GM10847 (cell line): ENCODE data around the gene MRAS.

ENCODE experiments used
- POLR2A ChIP-seq: IDR thresholded peaks from 2 replicates; pipeline ENCODE4 v1.6.1; 2011; ENCODE audit not compliant: insufficient read length; ENCODE audit errors: extremely low read depth

MRAS gene

GRCh38 chr3:138408751-138409570 is 60.6 kb downstream of the MRAS start:
- TF ChIP-seq POLR2A, result no peak

- TF ChIP-seq POLR2A, result no peak
These were observed 64.6 kb downstream of the MRAS start for GRCh38 chr3:138412821-138413551.

DNA sequence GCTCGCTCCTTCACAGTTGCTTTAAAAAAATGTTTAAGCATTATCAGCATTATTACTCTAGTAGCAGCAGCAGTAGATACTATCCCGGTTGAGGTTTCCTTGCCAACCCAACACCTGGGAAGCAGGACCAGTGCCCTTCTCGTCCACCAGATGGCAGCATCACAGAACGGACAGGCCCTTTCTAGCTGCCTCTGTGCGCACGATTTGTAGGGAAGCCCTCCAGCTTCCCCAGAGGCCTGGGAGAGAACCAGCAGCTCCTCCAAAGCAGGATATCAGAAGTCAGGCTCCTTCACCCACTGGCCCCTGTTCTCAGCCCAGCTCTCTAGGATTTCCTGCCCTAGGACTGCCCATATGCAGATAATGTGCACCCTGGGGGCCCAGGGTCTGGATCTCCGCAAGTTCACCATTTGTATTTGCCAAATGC is 69.2 kb downstream of the MRAS start:
- TF ChIP-seq POLR2A, result no peak

DNA sequence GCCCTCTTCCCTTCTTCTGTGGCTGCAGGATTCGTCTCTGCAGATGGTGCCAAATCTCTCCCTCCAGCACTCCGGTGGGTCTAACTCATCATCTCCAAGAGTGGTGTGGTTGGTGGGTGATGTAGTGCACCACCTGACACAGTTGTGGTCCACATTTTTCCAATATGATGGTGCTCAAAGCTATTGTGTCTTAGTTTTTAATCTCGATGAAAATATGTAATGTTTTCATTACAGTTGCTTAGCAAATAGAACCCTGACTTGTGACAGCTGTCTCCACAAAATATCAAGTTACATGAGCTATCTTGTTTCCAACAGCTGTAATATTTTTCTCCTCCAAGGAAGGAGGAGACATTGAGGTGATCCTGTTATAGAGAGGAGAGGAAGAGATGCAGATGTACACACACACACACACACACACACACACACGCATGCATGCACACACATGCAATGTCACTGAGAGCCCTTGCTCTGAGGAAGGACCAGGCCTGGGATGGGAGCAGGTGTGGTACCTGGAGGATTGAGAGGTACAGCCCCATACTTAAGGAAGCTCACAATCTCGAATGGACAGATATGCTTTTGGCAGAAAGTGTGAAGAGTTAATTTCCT is 70.3 kb downstream of the MRAS start:
- no peak for TF ChIP-seq POLR2A

- no peak for TF ChIP-seq POLR2A
These were observed 74.9 kb downstream of the MRAS start for GRCh38 chr3:138423316-138423715.

DNA sequence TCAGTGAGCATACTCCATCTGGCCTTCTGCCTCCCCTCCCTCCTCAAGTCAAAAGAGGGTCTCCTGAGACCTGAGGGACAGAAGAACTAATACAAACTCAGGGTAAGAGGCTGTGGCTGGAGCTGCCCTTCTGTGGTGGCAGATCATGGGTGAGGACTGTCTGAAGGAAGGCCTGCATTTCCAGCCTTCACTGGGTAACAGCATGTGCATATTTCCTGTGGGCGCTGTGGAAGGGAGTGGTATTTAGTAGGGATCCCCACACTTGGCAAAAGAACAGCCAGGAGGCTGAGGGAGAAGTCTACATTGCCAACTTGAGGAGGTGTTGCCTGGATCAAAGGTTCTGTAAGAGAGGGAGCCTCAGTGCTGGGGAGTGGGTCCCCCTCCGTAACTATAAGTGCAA is 75.9 kb downstream of the MRAS start:
- no peak for TF ChIP-seq POLR2A

GRCh38 chr3:138426211-138426610 is 77.8 kb downstream of the MRAS start:
- TF ChIP-seq POLR2A, result no peak

DNA sequence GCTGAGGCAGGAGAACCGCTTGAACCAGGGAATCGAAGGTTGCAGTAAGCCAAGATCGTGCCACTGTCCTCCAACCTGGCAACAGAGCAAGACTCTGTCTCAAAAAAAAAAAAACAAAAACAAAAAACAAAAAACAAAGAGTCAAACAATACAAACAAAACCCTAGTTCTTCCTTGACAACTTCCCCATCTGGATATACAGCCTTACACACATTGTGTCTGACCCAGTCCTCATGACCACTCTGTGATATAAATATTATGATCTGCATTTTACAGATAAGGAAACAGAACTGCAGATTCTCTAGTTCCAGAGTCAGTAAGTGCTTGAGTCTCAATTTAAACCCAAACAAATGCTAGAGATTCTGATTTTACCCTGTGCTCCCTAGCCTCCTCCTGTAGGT is 81.3 kb downstream of the MRAS start:
- no peak for TF ChIP-seq POLR2A

- no peak for TF ChIP-seq POLR2A
These were observed 84.3 kb downstream of the MRAS start for GRCh38 chr3:138432576-138433240.

- no peak for TF ChIP-seq POLR2A
These were observed 85.5 kb downstream of the MRAS start for GRCh38 chr3:138433892-138434275.

DNA sequence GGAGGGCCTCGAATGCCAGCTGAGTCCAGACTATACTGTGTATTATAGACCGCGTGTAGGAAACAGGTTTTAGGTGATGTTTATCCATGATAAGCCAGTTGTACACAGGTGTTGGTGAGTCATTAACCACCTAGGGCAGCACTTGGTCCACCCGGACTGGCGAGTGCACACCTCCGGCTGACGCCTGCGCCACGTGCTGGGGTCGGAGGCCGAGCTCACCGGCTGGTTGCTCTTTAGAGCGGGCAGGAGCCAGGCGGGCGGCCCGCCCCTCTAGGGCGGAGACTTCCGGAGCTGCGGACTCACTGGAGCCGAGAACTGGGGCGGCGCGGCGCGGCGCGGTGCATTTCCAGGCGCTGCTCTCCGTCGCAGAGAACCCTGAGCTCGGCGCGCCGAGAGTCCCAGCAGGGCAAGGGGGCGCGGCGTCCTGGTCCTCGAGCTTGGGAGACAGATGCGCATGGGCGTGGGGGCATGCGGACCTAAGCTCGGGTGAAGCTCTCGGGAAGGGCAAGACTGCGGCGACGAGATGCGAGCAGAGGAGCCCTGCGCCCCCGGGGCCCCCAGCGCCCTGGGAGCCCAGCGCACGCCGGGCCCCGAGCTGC is 86.0 kb downstream of the MRAS start, which contains the start of gene ESYT3:
TSS of gene ESYT3 (plus strand) at position 341 of the 599 bp plus-strand sequence. CDS start at position 524, 183 bp downstream.
- TF ChIP-seq POLR2A, result no peak

DNA sequence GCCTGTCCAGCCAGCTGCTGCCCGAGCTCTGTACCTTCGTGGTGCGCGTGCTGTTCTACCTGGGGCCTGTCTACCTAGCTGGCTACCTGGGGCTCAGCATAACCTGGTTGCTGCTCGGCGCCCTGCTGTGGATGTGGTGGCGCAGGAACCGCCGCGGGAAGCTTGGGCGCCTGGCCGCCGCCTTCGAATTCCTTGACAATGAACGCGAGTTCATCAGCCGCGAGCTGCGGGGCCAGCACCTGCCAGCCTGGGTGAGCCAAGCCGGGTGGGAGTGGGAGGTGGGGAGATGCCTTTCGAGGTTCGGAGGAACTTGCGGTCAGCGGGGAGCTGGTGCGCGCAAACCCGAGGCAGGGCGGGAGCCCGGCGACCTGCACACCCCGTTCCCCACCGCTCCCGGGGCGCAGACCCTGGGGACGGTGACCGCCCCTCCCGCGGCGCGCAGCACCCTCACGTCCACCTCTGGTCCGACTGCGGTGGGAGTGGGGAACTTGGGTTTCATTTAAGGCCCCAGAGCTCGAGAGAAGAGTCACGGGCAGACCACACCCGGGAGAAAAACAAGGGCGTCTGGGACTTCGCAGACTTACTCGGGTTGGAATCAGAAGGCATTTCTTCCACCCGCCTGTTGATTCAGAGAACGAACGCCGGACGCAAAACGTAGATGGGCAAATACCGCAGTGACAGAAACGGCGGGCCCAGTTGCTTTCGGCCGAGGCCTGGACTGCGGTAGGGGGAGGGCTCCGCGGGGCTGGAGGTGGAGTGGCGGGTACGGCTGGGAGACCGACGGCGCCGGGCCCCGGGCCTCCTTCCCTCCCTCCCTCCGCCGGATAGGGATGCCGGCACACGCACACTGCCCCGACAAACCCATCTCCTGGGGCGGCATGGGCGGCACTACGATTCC is 86.7 kb downstream of the MRAS start:
- no peak for TF ChIP-seq POLR2A

DNA sequence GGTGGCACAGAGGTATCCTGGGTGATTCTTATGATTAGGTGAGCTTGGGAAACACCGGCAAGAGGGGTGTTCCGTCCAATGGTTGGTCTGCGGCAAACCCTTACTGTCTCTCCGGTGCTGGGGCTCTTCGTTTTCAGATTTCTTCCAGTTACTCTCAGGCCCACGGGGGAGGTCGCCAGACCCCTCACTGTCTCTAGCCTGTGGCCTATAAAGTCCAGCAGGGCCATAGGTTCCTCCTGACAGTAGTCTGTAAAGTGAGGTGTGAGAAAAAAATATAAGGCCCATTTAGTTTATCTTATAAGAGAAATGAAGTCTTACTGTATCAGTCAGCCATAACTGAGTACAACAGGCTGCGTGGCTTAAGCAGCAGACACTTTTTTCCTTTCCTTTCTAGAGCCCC is 87.5 kb downstream of the MRAS start:
- TF ChIP-seq POLR2A, result no peak

DNA sequence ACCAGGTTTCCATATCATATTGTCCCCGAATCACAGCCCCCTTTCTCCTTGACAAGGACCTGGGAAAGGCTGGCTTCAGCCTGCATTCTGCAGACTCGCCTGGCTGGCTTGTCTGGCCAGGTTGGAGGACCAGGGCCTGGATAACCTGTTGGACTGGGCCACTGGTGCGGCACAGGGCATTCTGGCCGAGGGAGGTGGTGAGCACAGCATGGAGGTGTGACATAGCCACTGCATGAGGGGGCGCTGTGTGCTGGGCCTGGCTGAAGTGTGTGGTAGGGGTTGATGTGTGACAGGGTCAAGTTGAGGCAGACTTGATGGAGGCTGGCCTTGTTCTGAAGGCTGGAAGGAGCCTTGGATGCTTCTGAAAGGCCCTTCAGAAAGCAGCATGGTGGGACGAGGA is 88.9 kb downstream of the MRAS start:
- no peak for TF ChIP-seq POLR2A
